DOHH2 (cell line): ENCODE results near the gene ACOT11.

Experiments used
- EZH2phosphoT487 ChIP-seq: fragments of 200-600 bp; sonication (generic); IDR thresholded peaks from 2 replicates; pipeline ENCODE4 v1.6.1; 2017; ENCODE audit warnings: borderline replicate concordance, mild to moderate bottlenecking, antibody characterized with exemption, low read length, moderate library complexity, mixed read lengths
- TF ChIP-seq, protein P1 (sequence below): fragments of 200-600 bp; sonication (generic); IDR thresholded peaks from one replicate; pipeline ENCODE4 v1.5.1; 2014; ENCODE audit warnings: antibody characterized with exemption, mild to moderate bottlenecking, low read depth, low read length; ENCODE audit not compliant: poor library complexity, severe bottlenecking

DNA sequence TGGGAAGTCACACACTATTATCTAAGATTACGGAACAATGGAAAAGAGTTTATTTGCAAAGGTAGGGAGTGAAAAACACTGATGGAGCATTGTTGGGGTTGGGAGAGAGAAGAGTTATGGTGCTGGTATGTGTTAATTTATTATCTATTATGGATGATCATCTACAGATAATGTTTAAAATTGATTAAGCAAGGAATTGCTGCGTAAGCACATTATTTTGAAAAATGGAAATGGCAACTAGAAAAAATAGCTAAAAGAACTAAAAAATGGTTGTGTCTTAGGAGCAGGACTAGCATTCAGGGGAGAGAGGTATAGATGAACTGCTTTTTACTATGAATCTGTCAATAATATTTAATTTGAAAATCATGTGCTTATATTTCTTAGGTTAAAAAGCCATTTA lies 16.0 kb upstream of the ACOT11 start:
- TF ChIP-seq, protein P1, sequence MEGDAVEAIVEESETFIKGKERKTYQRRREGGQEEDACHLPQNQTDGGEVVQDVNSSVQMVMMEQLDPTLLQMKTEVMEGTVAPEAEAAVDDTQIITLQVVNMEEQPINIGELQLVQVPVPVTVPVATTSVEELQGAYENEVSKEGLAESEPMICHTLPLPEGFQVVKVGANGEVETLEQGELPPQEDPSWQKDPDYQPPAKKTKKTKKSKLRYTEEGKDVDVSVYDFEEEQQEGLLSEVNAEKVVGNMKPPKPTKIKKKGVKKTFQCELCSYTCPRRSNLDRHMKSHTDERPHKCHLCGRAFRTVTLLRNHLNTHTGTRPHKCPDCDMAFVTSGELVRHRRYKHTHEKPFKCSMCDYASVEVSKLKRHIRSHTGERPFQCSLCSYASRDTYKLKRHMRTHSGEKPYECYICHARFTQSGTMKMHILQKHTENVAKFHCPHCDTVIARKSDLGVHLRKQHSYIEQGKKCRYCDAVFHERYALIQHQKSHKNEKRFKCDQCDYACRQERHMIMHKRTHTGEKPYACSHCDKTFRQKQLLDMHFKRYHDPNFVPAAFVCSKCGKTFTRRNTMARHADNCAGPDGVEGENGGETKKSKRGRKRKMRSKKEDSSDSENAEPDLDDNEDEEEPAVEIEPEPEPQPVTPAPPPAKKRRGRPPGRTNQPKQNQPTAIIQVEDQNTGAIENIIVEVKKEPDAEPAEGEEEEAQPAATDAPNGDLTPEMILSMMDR: no peak
- TF ChIP-seq EZH2phosphoT487: no peak
